ENCODE measurements around the gene FAM124A.

FAM124A gene, protein sequence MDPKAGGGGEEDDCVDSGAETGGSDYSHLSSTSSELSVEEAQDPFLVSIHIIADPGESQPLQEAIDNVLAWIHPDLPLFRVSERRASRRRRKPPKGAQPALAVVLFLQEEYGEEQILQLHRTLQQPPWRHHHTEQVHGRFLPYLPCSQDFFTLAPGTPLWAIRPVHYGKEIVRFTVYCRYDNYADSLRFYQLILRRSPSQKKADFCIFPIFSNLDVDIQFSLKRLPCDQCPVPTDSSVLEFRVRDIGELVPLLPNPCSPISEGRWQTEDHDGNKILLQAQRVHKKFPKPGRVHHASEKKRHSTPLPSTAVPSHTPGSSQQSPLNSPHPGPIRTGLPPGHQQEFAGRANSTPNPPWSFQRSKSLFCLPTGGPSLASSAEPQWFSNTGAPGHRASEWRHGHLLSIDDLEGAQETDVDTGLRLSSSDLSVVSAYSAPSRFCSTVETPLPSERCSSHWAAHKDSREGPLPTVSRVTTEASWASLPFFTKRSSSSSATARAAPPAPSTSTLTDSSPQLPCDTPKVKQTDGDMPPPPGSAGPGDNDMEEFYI

DNA sequence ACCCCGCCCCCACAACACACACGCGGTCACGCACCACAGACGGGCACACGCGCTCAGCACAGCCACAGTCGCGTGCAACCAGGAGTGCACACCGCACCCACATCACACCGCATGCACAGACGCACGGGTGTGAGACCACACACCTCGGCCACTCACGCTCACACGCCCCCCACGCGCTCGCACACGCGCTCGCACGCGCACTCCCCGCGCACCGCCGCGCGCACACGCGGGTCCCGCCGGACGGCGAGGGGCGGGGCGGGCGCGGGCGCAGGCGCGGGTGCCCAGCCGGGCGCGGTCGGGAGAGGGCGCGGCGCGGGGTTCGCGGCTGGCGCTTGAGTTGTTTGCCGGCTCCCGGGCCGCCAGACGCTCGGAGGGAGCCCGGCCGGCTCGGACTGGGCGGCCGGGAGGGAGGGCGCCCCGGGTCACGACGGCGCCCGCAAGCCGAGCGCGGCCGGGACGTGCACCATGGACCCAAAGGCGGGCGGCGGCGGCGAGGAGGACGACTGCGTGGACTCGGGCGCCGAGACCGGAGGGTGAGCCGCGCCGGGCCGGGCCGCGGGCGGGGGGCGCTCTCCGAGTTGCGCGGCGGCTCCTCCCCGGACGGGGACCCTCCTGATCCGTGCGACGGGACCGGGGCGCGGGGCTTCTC, at the start of gene FAM124A:
TSS of gene FAM124A (plus strand) at position 362 of the 649 bp plus-strand sequence. CDS start at position 466, 104 bp downstream.
- DNase-seq, result no peak

DNA sequence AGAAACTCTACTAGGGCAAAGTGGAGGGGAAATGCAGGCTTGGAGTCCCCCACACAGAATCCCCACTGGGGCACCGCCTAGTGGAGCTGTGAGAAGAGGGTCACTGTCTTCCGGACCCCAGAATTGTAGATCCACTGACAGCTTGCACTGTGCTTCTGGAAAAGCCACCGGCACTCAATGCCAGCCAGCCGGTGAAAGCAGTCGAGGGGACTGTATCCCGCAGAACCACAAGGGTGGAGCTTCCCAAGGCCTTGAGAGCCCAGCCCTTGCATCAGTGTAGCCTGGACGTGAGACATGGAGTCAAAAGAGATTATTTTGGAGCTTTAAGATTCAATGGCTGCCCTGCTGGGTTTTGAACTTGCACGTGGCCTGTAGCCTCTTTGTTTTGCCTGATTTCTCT, 47.2 kb upstream of the FAM124A start:
- no peak for DNase-seq

DNA sequence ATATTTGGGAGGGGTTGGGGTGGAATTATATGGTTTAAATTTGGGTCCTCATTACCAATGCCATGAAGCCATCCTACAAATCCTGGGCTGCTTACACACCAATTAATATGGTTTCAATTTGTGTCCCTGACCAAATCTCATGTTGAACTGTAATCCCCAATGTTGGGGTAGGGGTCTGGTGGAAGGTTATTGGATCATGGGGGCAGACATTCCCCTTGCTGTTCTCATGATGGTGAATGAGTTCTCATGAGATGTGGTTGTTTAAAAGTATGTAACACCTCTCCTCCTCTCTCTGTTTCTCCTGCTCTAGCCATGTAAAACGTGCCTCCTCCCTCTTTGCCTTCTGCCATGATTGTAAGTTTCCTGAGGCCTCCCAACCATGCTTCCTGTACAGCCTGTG, 46.6 kb upstream of the FAM124A start:
- DNase-seq, result no peak

DNA sequence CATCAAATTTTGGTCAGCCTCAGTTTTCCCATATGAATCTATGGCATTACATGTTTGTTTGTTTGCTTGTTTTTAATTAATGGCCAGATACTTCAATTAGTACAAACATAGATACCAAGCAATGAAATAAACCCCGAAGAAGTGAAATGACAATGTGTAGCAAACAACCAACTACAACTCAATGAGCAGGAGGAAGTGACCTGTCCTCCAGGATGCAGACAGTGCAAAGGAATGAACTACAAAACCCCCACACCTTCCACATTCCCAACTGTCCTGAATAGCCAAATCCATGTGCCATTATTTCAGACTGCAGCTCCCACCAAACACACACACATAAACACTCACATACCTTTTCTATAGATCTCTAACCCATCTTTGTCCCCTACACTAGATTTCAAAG, 45.0 kb upstream of the FAM124A start:
- no peak for DNase-seq

DNA sequence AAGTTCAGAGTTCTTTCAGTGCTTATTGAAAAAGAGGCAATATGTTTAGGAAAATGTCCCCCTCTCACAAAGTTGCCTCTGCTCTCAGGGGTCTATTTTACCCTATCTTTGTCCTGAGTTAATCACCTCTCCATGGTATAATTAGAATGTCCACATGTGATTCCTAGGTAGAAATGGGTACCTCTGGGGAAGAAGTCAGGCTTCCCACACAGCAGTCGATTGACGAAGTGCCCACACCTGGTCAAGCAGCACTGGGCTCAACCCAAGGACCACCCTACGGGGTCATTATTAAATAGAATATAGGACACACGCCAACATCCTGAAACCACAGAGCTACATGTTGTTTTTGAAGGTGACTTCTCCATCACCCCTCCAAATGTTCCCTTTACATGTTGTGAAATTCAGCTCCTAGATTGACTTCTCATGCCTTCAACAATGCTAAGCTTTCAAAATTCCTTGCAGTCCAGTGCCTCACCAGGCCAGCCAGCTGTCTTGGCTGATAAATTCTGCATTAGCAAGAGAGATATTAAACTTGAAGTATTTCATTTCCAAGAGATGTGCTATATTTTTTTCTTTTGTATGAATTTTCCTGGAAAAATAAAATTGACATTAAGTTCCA, 43.6 kb upstream of the FAM124A start:
- DNase-seq, result no peak

DNA sequence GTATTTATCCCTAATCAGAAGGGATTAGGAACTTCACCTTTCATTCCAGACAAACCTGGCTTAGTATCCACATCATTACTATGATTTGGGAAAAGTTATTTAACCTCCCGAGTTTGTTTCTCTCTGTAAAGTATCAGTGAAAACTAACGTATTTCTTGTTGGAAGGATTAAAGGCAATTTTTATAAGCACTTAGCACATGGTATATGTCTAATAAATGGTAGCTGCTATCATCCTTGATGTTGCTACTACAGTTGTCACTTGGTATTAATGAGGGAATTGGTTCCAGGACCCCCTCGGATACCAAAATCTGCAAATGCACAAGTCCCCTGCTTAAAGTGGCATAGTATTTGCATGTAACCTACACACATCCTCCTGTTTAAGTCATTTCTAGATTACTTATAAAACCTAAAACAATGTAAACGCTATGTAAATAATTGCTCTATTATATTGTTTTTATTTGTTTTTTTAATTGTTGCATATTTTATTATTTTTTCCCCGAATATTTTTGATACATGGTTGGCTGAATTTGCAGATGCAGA, 42.7 kb upstream of the FAM124A start:
- DNase-seq, result no peak

DNA sequence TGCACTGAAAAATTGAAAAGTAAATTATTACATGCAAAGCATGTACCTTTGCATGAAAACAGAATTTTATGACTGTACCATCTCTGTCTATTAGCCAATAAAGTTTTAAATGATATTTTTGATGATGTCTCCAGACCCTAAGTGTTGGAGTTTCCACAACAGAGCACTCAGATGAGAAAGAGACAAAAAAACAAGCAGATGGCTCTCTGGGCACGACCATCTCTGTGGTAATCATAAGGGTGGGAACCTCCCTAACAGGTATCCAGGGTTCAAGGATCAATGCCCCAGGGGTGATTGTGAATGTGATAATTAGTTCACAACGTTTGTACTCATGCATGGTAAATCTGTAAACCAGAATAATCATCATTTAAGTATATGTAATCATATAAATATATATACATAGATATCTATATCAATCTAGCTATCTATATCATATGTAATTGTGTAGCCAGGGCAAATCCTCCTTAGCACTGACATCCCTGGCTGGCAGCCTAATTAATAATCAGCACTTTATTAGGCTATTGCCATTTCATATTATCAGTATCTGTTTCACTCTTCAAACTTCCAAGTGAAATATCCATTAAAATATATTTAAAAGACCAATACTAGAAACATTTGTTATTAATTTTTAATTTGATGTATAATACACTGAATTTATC, 41.2 kb upstream of the FAM124A start:
- DNase-seq, result no peak

DNA sequence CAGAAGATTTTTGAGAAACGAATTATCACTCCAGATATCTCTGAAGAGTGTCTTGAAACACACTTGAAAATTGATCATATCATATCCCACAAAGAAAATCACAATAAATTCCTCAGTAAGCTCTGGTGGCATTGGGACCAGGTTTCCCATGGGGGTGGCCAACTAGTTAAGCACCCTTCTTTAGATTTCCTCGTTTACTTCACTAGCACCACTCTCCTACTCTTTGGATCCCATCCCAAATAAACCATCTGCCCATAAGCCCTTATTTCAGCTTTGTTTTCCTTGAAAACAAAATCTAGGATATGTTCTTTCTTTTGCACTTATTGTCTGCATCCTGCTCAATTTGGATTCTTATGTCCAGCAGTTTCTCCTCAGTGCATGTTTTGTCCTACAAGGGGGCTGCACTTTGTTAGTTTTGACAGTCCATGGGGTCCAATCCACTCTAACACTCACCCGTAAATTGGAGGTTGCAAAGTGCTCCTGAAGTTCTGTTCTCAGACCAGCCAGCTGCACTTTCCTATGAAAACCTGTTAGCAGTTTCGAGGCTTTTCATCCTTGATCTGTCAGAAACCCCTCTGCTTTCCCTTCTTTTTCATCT, 40.3 kb upstream of the FAM124A start:
- DNase-seq, result no peak

DNA sequence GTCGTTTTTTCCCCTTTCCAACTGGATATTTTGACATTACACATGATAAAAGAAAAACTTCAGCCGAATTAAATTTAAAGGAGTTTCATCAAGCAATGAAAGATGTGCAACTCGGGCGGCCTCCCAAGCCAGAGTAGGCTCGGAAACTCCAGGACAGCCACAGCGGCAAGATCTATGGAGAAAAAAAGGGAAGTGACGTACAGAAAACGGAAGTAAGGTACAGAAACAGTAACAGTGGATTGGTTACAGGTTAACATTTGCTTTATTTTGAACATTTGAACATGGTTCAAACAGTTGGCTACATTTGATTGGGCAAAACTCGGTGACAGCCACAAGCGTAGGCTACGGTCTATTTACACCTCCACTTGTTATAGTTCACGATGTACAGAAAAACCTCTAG, 30.5 kb upstream of the FAM124A start:
- DNase-seq, result no peak

DNA sequence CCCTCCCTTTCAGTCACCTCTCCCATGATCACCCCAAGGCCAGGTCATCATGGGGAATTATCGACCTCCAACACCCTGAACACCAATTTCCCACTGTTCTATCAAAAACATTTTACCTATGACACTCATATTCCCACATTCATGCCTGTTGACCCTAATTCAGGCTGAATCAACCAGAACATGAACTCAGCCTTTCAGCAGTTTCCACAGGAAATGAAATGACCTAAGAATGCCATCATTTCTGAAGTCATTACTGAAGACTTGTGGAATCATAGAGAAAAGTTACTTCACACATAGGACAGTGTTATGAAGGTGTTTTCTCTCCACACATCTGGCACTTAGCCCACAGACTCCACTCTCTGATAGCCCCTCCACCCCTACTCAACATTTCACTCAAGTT, 29.9 kb upstream of the FAM124A start:
- DNase-seq, result no peak

DNA sequence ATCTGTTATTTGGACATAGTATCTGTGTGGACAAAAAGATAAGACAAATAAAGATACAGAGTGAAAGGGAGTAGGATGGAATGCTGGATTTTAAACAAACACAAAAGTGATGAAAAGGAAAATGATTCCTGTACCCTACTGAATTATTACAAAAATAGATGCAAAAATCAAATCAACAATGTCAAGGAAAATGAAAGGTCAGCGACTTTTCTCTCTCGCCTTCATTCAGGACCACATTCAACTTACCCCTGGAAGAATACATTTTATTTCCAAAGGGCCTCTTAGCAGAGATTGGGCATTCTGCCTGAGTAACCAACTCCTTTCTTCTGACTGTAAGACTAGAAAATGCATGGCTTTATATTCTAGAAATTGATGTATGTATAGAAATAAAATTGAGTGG, 28.8 kb upstream of the FAM124A start:
- no peak for DNase-seq

DNA sequence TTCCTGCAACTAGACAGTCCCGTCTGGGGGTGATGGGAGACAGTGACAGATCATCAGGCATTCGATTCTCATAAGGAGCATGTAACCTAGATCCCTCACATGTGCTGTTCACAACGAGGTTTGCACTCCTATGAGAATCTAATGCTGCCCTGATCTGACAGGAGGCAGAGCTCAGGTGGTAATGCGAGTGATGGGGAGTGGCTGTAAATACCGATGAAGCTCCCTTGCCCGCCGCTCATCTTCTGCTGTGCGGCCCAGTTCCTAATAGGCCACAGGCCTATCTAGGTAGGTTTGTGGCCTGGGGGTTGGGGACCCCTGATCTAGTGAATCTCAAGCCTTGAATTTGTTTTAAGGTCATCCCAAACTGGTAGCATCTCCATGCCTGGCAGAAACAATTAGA, 27.3 kb upstream of the FAM124A start:
- no peak for DNase-seq

DNA sequence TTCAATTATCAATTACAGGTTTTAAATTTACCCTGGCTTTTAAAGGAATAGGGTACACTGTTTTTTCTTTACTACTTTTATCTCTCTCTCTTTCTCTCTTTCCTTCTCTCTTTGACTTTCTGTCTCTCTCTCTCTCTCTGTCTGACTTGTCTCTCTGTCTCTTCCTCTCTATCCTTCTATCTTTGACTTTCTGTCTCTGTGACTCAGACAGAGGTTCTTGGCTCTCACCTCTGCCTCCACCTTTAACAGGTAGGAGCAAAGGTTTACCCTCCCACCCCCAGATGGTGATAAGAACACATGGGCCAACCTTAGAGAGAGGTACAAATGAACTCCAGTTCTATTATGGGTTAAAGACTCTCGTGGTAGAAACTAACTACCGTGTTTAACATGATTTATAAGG, 20.3 kb upstream of the FAM124A start:
- no peak for DNase-seq

DNA sequence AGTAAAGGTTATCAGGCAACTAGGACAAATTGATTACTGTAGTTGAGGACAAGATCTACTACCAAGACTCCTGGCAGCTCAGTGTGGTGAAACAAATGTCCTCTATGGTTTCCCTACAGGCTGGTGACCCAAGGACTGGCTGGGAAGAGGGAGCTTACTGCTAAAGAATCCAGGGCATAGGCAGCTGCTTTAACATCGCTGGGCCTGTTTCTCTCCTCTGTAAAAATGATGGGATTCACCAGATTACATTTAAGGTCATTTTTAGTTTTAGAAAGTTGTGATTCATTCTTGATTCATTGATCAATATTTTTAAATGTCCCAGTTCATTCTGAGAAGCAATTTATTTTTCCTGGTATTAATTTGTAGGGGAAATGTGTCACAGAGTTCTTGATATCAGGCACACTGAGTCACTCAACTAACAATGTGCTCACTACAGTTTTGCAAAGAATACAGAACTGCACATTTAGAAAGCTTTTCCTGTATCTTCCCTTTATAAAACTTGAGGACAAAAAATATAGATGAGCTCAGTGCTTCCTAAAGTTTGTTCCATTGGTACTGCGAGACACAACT, 19.6 kb upstream of the FAM124A start:
- DNase-seq, result no peak

DNA sequence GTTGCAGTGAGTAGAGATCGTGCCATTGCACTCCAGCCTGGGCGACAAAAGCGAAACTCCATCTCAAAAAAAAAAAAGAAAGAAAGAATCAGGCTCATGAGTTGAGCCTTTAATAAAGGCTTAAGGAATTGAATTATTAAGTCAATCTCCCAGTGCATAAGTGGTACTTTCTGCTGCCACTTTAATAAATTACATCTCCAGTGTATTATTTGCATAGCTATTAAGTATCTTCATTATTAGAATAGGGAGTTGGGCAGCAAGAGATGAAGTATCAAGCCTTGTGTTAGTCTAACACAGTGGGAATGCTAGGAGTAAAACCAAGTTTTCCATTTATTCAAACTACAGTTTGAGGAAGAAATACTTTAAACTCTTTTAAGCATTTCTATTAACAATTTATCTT, 15.6 kb upstream of the FAM124A start:
- no peak for DNase-seq

DNA sequence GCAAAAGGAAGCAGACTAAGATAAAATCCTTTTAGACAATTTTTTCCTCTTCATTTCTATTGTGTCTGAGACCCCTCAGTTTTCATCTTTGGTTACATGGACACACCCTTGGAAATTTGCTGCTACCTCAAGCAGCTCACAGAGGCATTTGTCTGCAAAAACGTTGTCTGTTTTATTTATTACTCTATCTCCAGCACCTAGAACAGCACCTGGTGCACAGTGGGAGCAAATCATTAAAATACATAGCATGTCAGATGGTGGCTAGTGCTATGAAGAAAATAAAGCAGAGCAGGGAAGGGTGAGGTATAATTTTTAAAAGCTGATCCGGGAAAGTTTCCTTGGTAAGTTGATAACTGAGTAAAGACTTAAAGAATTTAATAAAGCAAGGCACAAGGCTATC, 14.3 kb upstream of the FAM124A start:
- DNase-seq, result no peak

DNA sequence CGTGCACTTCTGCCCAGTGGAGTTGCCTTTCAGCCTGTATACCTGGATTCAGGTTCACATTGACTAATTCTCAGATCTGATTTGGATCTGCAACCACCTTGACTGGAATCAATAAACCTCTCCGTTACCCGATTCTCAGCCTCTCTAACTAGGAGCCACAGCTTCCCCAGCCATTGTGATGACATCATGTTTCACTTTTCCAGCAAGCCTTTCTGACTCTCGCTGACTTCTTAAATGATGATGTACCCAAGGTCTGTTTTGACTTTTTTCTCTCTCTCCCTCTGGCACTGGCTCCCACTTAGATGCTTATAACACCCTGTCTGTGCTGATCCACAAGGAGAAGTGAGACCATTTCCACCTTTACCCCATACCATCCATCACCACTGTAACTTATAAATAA, 13.5 kb upstream of the FAM124A start:
- no peak for DNase-seq

DNA sequence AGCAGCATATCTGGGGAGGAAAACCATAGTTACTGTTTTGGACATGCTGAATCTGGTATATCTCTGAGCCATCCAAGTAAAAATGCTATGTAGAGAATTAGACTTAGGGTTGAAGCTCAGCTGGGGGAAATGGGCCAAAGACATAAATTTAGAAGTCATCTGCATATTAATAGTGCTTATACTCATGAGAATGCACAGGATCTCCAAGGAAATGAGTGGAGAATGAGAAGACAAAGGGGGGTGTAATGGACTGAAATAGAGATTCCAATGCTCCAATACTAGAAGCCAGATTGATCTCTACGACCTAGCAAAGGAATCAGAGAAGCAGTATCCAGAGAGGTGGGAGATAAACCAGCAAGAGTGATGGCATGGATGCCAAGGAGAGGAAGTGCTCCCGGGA, 10.3 kb upstream of the FAM124A start:
- no peak for DNase-seq

DNA sequence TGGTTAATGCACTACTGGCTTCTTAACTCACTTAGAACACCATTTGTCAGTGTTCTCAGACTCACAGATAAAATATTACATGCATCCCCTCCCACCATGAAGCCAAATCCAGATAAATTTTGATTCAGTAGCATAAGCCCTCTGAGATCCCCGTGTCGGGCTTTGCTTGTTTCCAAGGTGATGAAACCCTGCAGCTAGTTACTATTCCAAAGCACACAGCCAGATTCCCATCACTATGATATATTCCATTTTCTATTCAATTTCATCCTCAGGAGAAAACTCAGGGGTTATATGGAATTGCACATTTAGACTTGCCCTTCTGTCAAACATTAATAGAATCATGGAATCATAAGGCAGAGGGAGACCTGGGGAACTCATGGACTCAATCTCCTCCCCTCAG, 9.4 kb upstream of the FAM124A start:
- DNase-seq, result no peak

DNA sequence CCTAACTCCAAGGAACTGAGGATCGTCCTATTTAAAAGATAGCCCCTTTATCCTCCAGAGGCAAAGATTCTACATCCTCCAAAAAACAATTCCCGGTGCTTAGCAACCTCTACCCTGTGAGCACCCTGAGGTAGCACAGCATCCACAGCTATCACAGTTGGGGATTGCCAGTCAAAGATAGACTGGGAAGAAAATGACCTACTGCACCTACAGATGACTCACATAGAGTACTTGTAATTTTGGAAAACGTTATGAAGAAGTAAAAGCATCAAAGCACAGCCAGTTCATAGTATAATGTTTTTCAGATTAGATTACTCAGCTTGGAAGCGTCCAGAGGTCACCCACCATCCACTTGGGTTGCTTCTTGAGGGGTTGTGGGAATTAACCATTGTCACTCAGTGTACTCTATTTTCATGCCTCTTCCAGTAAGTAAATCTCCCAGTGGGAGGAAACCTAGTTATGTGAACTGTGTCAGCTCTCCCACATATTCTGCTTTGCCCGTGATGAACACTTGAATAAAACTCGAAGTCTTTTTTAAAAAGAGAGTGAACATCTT, 8.9 kb upstream of the FAM124A start:
- no peak for DNase-seq

DNA sequence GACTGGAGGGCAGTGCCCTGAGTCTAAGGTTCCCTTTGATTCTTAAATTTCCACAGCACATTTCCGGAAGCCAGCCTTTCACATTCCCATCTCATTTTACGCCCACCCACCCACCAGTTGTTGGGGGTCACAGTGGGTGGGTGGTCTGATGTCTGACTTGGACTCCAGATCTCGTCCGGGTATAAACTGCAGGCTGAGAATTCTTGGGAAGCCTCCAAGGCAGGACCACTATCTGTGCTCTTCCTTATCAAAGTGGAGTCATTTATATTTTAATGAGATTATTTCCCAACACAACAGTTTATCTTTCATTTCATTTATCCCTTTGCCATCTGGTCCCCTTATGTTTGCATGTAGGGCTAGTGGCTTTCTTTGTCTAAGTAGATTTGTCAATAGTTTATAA, 3.6 kb upstream of the FAM124A start:
- no peak for DNase-seq

DNA sequence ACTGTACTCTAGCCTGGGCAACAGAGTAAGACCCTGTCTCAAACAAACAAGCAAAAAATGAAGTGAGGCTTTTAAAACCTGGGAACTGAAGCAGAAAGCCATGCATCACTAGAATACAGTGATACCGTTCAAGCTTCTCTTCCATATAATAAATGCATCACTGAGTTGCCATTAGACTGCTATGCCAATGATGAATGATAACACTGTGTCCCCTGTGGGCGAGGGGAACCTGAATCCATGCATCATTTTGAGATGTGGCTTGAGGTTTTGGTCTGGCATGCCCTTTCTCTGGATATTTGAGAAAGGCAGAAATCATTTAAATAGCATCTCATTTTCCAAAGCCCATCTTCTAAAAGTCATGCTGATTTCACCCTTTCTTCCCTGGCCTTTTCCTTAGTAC, 1.5 kb upstream of the FAM124A start:
- DNase-seq, result no peak

Measured in GOT3 (cell line).